Measurements from ENCODE around the gene ZNF385C. TPM values are rescaled to one million over a fixed set of nuclear protein-coding genes. Genes with fewer than 3 reads are reported as not detected.

ZNF385C gene
- total RNA-seq, 6 donors from 2014 or later = 0.30 to 2.1 (median 0.44) TPM

- WGBS, 2 donors = 81 to 89% methylated on average over 1 of the region's 1 CpG
- peaks cover 25 to 36% (median 32%) of the 10 kb centered on the region in 4 donors for H3K4me1 ChIP-seq
These were observed 93.1 kb downstream of the ZNF385C start for GRCh38 chr17:42005166-42005565.

GRCh38 chr17:42002792-42003301 is 95.4 kb downstream of the ZNF385C start:
- Histone ChIP-seq H3K4me3 (no peak overlapping the region), H3K27me3 (no peaks in the 10 kb centered on the region), H3K36me3 (peaks cover 14 to 54% (median 29%) of the 10 kb centered on the region in 4 donors), H3K27ac (no peak overlapping the region), H3K9me3 (no peaks in the 10 kb centered on the region), H3K4me1 (peaks cover 12 to 28% (median 24%) of the 10 kb centered on the region in 4 donors)
- 80 to 81% methylated on average over 3 of the region's 3 CpGs for WGBS, 2 donors
- ATAC-seq (ENCODE audit: low FRiP score in 2 of 2) (no peak), DNase-seq (no peak)
- TF ChIP-seq POLR2AphosphoS5 (IDR thresholded peaks at IDR 0.05) (no peak), POLR2A (IDR thresholded peaks at IDR 0.05) (no peak), EP300 (IDR thresholded peaks at IDR 0.05) (no peak)
- TF ChIP-seq, protein P1, sequence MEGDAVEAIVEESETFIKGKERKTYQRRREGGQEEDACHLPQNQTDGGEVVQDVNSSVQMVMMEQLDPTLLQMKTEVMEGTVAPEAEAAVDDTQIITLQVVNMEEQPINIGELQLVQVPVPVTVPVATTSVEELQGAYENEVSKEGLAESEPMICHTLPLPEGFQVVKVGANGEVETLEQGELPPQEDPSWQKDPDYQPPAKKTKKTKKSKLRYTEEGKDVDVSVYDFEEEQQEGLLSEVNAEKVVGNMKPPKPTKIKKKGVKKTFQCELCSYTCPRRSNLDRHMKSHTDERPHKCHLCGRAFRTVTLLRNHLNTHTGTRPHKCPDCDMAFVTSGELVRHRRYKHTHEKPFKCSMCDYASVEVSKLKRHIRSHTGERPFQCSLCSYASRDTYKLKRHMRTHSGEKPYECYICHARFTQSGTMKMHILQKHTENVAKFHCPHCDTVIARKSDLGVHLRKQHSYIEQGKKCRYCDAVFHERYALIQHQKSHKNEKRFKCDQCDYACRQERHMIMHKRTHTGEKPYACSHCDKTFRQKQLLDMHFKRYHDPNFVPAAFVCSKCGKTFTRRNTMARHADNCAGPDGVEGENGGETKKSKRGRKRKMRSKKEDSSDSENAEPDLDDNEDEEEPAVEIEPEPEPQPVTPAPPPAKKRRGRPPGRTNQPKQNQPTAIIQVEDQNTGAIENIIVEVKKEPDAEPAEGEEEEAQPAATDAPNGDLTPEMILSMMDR (IDR thresholded peaks at IDR 0.05) = no peak

More at GRCh38 chr17:42005166-42005565, 93.1 kb downstream of the ZNF385C start:
- no peak overlapping the region for H3K4me3 ChIP-seq
- H3K36me3 ChIP-seq = peaks cover under 1 to 43% (median 8%) of the 10 kb centered on the region in 4 donors
- no peak overlapping the region for H3K27ac ChIP-seq
- ATAC-seq (ENCODE audit: low FRiP score in 2 of 2) (no peak), DNase-seq (no peak)
- H3K27me3 ChIP-seq = no peaks in the 10 kb centered on the region
- TF ChIP-seq POLR2A (IDR thresholded peaks at IDR 0.05) (no peak), EP300 (IDR thresholded peaks at IDR 0.05) (no peak), POLR2AphosphoS5 (IDR thresholded peaks at IDR 0.05) (no peak)
- TF ChIP-seq, protein P1 (IDR thresholded peaks at IDR 0.05) = no peak
- H3K9me3 ChIP-seq = no peaks in the 10 kb centered on the region

DNA sequence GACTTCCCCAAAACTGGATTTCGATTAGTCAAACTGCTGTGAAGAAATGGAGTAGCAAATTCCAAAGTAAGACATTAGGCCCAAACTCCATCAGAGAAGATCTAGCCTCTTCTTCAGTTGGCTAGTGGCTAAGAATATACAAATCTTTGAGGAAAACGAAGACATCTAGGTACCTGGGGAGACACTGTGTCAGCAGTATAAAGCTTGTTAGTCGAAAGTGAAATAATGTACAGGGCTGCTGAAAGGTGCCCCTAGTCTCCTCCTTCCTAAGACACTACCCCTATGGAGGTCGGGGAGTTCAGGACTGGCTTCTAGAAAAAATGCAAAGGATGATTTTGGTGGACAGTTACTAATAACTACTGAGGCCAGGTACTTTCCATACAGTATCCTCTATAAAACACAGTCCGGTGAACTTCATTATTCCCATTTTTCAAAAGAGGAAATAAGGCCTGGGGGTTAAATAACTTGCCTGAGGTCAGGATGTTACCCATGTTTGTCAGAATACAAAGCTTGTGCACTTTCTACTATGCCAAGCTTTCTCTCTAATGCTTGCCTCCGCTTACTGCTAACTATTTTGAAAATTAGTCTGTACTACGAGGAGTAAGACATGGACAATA is 96.0 kb downstream of the ZNF385C start:
- 84 to 85% methylated on average over 7 of the region's 7 CpGs for WGBS, 2 donors
- peaks cover 19 to 60% (median 35%) of the 10 kb centered on the region in 4 donors for H3K36me3 ChIP-seq
- no peak for DNase-seq

DNA sequence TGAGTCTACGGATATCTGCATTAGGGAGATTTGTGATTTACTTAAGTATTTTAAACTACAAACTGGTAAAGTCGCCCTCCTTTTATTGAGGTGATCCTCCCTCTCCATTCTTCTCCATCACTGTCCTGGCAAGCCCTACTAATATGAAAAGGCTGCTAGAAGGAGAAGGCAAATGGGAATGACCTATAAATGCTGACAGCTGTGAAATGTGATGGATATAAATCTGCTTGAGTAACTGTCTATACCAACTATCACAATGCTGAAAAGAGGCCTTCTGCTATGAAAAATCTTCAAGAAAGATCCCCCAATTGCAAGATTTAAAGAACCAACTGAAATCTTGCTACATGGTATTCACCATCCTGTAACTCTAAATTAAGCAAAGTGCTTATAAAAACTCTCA is 96.5 kb downstream of the ZNF385C start:
- Histone ChIP-seq H3K4me3 (no peak overlapping the region), H3K27me3 (no peaks in the 10 kb centered on the region), H3K27ac (no peak overlapping the region), H3K36me3 (peaks cover 24 to 65% (median 40%) of the 10 kb centered on the region in 4 donors), H3K9me3 (no peaks in the 10 kb centered on the region), H3K4me1 (peaks cover 6 to 27% (median 23%) of the 10 kb centered on the region in 4 donors)
- DNase-seq (no peak), ATAC-seq (ENCODE audit: low FRiP score in 2 of 2) (no peak)
- WGBS, 2 donors = 88 to 93% methylated on average over 2 of the region's 2 CpGs
- TF ChIP-seq EP300 (IDR thresholded peaks at IDR 0.05) (no peak), POLR2A (IDR thresholded peaks at IDR 0.05) (no peak), POLR2AphosphoS5 (IDR thresholded peaks at IDR 0.05) (no peak)
- TF ChIP-seq, protein P1 (IDR thresholded peaks at IDR 0.05) = no peak

More for the DNA sequence above, 96.0 kb downstream of the ZNF385C start:
- H3K27me3 ChIP-seq = no peaks in the 10 kb centered on the region
- no peak overlapping the region for H3K4me3 ChIP-seq
- H3K9me3 ChIP-seq = no peaks in the 10 kb centered on the region
- peaks cover 10 to 28% (median 24%) of the 10 kb centered on the region in 4 donors for H3K4me1 ChIP-seq
- TF ChIP-seq, protein P1 (IDR thresholded peaks at IDR 0.05) = no peak
- TF ChIP-seq EP300 (IDR thresholded peaks at IDR 0.05) (no peak), POLR2A (IDR thresholded peaks at IDR 0.05) (no peak), POLR2AphosphoS5 (IDR thresholded peaks at IDR 0.05) (no peak)
- no peak overlapping the region for H3K27ac ChIP-seq
- ATAC-seq (ENCODE audit: low FRiP score in 2 of 2) = no peak
